Ammon's horn (tissue), 1 donor: ENCODE data around the gene LRRC75A.
"Not testable (repeated sequence)": the region's sequence is repeated elsewhere in the genome, so short reads cannot be mapped to it uniquely, and the experiment has no call there.

Experiments
- DNase-seq: peaks from one replicate; pipeline ENCODE4 v3.0.0-alpha.2; 2016; ENCODE audit warnings: low spot score

Gene LRRC75A

DNA sequence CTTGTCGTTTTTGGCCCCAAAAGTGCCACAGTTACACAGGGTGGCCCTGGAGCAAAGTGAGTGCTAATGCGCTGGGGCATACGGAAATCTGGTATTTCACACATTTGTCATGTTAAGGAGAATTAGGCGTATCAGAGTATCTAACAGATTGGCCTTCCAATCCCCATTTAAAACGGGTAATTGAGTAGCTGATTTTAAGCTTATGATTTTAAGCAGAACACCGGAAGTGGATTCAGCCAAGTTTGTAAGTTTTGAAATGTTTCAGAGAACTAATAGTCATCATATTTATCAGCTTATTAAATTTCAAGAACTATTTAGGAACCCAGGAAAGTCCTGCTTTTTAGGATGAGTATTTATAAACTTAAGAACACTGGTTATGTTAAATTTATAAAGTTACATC, 19.5 kb downstream of the LRRC75A start:
- no peak for DNase-seq

DNA sequence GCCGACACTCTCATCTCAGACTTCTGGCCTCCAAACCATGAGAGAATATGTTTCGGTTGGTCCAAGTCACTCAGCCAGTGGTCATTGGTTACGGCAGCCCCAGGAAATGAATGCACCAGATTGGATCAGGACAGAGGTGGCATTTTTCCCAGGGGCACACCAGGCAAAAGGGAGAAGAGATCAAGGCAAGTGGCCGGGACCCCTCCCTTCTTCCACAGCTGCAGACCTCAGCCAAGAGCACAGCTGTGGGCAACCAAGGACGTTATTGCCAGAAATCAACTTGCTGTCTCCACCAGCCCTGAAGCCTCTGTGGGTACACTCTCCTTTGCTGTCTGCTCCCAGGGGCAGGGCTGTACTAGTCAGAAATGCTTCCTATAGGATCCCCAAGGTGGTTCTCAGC, 20.7 kb downstream of the LRRC75A start:
- no peak for DNase-seq

DNA sequence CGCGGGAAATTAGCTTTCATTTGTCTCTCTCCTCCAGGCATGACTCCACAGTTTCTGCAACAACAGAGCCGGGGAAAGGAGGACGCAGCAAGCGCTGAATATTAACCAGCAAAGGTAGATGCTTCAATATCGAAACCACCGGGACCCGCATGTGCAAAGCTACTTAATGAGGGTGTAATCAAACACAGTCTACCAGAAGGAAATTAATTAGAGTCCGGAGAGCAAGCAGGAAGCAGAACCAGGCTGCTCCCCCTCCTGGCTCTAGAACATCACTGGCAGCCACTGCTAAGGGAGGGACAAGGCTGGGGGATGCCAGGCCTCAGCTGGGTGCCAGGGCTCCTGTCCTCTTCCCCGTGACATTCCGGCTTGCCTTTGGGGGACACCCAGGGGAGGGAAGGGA, 21.7 kb downstream of the LRRC75A start:
- DNase-seq, result peak; percentile 58

DNA sequence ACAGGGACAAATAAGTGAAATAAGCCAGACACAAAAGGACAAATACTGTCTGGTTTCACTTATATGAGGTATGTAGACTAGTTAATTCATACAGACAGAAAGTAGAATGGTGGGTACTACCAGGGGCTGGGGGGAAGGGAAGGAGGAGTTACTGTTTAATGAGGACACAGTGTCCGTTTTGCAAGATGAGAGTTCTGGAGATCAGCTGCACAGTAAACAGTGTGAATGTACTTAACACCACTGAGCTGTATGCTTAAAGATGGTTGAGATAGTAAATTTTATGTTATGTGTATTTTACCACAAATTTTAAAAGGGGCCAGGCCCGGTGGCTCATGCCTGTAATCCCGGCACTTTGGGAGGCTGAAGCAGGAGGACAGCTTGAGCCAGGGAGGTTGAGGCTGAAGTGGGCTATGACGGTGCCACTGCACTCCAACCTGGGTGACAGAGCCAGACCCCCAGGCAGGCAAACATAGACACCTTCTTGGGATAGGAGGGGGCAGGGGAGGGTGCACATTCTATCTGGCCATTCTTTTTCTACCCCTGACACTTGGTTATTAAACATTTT, 23.5 kb downstream of the LRRC75A start:
- DNase-seq, result no peak

DNA sequence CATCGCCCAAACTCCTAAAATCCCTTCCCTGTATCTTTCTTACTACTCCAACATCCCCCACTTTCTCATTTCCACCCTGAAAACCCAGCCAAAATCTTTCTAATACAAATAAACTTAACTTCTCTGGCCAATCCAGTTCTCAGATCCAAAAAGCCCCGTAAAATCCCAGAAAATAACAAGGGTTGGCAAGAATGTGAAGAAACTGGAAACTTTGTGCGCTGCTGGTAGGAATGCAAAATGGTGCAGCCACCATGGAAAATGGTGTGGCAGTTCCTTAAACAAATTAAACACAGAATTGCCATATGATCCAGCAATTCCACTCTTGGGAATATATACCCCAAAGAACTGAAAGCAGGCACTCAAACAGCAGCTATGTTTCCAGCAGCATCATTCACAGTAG, 24.1 kb downstream of the LRRC75A start:
- DNase-seq, result no peak

DNA sequence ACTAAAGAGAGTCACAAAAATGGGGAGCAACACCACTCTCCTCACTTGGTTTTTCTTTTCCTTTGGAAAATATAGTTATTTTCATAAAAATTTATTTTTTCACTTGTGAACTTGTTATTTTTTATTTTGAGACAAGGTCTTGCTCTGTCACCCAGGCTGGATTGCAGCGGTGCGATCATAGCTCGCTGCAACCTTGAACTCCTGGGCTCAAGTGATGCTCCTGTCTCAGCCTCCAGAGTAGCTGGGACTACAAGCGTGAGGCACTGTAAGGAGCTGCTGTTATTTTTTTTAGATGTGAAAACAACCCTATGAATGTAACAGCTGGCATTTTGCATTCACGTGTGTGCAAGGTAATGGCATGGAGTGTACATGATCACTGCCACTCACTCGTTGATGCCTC, 24.9 kb downstream of the LRRC75A start:
- no peak for DNase-seq

DNA sequence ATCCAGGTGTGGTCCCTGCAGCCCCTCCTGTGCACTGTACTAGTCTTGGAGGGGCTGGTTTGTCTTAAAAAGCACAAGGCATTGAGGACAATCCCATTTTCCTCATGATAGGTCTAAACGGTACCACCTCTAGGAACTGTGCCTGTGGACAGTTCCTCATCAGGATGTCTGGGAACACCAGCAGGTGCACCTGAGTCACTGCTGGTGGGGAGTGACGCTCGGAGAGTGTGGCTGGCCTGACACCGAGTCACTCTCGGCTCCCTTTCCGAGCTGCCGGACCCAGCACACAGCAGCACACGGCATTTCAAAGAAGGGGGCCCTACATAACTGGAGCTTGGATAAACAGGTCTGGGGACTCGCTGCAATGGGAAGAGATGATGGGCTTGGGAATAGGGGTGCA, 25.6 kb downstream of the LRRC75A start:
- DNase-seq, result no peak

DNA sequence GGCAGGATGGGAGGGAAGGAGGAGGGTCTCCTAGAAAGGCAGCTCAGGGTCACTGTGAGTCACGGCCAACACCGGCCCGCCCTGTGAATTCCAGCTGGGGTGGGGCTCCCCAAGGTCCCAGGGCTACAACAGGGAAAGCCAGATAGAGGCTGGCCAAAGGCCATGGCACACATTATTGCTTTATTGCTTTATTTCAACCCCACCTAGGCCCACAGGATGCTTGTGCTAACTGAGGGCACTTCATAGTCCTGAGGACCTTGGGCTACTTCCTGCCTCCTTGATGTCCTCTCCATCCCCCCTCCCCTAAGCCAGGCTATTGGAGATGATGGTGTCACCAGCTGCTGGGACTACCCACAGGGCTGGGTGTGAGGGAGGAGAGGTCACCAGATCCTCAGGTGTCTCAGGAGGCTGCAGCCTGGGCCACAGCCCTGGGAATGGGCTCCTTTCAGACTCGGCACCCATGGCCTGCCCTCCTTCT, 26.1 kb downstream of the LRRC75A start:
- DNase-seq, result no peak

DNA sequence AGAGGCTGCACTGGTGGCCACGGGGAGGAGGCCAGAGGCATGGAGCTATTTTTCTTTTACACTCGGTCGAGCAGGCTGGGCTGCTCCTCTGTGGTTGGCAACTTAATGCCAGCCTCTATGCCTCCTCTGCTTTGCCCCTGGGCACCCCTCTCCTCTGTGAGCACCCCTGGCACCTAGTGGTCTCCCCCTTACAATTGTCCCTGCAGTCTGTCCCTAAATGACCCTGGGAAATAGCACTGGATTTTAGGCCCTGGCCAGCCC, 27.0 kb downstream of the LRRC75A start:
- DNase-seq, result no peak

DNA sequence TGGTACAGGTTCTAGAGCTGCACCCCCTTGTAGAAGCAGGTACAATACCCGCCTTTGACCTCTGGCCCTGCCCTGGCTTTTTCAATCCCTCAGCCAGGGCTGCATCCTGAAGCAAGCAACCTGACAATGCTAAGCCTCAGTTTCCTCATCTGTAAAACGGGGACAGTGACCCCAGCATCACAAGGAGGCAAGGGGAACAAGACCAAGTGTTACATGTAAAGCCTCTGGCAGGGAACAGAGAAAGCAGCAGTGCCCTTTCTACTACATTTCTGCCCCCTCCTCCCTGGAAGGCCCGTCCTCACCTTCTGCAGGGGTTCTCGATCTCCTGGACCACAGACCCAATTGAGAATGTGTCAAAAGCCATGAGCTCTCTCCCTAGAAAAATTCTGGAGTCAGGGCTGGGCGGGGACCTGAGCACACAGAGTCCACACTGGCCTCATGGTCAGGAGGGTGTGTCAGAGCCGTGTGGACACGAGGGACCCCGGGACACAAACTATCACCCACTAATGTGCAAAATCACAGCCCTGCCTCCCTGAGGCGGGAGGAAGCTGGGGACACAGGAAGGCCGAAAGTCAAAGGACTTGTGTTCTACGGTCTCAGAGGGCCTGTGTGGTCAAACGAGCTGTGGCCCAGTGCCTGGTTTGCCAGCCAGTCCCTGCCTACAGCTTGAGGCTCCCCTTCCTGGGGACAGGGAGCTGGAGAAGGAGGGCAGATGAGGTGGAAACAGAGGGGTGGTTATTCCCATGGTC, 27.5 kb downstream of the LRRC75A start:
- no peak for DNase-seq

DNA sequence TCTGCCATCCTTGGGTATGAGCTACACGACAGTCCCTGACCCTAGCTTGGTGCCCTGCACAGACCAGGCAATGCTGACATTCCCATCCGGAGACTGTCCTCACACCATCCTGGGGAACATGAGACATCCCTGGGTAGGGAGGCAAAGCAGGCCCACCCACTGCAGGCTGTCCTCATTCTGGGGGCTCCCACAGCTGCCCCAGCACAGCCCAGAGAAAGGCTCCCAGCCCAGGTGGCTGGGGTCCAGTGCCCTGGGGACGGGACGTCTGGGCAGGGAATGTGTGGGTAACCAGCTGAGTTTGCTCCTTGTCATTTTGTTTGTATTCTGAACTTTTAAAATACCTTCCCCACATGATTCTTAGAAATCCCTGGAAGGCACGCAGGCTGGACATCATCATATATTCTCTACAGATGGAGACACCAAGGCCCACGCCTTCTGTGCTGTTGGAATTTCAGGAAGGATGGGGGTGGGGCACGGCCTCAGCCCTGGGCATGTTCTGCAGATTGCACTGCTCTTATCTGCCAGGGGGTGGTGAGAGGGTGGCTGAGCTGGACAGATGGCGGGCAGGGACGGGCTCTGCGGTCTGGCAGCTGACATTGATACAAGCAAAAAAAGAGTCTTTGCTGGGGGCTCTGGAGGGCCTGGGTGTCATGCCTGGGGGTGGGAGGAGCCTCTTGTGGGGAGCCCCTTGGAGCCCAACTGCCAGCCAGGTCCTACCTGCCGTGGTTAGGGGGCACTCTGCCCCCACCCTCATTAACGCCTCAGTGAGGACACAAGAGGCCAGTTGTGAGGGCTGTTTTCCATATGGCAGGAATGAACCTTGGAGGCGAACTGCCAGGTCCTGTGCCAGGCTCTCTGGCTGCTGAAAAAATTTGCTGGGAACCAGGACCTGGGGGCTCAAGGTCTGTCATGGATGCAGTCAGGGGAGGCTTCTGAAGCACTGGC, 28.4 kb downstream of the LRRC75A start:
- no peak for DNase-seq

DNA sequence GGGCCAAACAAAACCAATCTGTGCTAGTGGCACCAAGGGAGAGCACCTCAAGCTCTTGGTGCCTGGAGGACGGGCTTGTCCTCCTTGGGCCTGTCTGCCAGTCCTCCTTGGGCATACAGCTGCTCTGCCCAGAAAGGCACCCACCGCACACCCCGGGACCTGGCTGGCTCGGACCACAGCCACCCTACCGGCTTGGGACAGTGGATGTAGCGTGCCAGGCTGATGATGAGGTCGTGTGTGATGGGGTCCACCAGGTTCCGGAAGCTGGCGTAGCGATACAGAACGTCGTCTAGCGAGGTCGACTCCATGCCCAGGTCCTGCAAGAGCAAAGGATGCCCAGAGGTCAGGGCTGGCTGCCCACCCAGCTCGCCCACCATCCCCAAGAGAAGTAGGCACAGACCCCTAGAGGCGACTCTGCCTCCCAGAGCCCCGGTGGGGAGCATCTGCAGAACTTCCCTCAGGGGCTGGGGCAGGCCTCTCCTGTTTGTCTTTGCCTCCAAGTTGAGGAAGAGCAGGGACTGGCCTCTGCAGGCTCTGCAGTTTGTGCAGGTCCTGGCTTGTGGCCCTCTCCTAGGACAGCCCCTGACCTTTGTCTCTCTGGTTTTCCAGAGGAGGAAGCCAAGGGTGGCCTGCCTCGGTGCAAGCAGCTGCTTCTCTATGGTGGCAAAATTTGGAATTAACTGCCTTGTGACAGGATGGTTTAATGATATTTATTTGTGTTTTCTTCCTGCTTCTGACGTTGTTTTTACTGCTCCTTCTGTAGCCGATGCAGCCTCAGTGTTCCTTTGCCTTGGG, 29.7 kb downstream of the LRRC75A start:
- no peak for DNase-seq

DNA sequence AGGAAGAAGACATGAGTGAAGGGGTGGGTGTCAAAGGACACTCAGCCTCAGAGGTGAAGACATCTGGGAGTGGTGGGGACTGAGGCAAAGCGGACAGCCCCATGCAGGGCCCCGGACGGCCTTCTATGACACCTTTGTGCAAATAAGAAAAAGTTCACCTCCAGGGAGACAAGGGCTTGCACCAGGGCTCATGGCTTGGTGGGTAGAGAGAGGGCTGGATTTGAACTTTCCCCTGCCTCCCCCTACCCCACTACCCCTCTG, 30.5 kb downstream of the LRRC75A start:
- no peak for DNase-seq

DNA sequence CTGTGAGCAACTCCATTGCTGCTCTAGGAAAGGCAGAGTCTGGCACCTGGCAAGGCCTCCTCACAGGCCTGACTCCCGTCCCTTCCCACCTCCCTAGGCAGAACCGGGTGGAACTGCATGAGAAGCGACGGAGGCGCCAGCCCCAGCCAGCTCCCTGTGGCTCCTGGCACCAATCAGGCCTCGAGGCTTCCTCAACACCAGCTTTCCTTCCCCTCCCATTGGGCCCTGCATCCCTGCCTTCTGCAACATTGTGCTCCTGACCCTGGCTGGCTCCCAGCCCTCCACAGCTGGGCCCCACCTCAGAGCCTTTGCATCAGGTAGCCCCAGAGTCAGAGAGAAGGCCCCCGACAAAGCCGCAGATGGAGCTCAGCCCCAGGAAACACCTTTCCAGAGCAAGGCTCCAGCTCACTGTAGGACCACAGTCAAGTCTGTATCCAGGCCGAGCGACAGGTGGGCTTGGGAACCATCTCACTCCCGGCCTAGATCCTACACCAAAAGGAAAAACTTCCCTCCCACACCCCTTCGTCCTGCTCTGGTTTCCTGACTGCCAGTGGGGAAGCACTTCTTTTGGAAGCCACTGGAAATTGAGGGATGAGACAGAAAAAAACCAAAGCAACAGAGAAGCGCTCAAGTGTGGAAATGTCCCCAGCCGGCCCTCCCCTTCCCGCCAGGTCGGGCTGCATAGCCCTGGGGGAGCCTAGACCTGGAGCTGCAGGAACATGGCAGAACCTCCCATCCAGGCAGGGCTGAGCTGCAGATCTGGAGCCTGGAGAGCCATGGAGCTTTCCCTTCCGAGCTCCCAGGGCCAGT, 31.0 kb downstream of the LRRC75A start:
- no peak for DNase-seq

DNA sequence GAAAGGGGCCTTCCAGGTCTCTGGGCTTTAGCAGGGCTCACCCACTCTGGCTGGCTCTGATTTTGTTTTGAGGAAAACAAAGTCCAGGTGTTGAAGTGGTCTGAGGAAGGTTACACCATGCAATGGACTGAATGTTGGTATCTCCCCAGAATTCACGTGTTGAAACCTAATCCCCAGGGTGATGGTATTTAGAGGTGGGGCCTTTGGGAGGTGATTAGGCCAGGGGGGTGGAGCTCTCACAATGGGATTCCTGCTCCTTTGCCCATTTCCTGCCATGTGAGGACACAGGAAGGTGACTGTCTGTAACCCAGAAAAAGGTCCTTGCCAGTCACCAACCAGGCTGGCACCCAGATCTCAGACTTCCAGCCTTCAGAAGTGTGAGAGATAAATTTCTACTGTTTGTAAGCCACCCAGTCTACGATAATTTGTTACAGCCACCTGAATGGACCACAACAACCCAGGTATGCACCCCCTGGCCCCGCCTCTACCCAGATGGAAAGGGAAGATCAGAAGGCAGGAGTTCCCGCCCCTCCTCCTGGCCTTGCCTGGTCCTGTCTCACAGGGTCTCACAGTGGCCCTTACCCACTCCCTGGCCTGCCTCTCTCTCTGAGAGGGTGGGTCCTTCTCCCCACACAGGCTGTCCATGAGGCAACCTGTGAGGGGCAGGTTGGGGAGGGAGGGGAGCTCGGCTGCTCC, 32.0 kb downstream of the LRRC75A start:
- no peak for DNase-seq

DNA sequence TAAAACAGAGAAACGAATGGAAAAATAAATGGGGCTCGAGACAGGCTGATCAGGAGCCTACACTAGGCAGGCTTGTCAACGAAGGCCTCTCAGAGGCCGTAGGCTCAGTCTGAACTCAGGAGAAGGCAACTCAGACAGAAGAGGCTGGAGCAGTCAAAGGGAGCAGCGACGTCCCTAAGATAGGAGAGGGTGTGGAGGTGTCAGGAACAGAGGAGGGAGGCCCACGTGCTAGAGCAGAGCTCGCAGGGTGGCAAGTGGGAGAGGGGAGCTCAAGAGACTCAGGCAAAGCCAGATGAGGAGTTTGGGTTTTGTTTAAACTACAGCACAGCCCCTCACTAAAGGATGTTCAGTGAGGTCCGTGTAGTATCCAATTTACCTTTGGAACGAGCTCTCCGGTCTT, 32.7 kb downstream of the LRRC75A start:
- no peak for DNase-seq

DNA sequence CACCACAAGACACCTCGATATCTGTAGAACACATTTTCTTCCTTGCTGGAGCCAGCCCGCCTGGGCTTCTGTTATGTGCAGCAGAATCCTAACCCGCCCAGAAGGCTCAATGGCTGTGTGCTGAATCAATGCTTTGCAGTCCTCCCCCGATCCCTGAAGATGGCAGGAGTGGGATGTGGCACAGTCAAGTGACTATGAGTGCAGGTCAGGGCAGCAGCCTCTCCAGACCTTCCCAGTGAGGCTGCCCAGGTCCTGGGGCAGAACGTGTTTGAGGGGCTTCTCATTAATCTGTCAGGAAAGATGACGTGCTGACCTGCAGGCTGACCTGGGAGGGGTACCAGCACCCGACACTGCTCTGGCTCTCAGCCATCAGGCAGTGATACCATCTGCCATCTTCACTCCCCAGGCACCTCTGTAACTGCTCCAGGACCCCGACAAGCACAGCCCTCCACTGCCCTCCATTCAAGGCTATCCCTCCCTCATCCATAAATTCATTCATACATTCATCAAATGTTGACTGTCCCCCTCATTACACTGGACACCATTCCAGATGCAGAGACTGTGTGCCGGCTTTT, 35.2 kb downstream of the LRRC75A start:
- peak; percentile 54 for DNase-seq

DNA sequence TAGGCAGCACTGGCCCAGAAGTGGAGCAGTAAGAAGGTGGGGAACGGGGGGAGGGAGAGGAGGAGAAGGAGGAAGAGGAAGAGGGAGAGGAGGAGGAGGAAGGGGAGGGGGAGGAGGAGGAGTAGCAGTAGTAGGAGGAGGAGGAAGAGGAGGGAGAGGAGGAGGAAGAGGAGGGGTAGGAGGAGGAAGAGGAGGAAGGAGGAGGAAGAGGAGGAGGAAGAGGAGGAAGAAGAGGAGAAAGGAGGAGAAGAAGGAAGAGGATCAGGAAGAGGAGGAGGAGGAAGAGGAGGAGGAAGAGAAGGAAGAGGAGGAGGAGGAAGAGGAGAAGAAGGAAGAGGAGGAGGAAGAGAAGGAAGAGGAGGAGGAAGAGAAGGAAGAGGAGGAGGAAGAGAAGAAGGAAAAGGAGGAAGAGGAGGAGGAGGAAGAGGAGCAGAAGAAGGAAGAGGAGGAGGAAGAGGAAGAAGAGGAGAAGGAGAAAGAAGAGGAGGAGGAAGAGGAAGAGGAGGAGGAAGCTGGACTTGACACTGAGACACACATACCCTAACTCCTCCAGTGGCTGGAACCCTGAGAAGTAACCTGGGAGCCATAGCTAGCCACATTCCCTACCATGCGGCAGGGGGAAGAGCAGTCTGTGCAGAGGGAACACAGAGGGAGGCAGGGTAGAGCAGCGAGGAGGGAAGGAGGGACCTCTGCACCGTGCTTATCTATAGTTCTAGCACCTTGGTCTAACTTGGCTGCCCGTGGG, 35.8 kb downstream of the LRRC75A start:
- no peak for DNase-seq

DNA sequence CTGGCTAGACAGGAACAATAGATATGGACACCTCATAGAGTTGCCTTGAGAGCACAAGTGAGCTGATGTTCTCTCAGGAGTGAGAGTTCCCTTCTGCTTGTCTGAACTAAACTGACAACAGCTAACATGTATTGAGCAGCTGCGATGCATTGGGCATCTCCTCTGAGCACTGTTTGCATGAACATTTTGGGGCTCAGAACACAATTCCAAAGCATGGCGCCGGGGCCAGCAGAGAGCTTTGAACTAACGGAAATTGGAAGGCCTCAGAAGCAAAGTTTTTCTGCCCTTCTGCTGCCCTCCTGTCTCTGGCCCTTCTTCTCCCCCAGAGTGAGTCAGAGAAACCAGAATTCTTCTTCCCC, 38.5 kb downstream of the LRRC75A start:
- DNase-seq, result no peak

DNA sequence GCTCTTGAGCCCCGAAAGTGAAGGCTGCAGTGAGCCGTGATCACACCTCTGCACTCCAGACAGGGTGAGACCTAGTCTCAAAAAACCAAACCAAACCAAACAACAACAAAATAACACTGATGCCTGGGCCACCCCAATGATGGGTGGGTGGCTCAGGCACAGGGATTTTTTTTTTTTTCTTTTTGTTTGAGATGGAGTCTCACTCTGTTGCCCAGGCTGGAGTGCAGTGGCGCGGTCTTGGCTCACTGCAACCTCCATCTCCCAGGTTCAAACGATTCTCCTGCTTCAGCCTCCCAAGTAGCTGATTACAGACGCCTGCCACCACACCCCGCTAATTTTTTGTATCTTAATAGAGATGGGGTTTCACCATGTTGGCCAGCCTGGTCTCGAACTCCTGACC, 39.7 kb downstream of the LRRC75A start:
- DNase-seq, result not testable (repeated sequence)
